Stomach smooth muscle (tissue), 2 donors: ENCODE data around the gene ANKRD29.
"Not testable (repeated sequence)": the region's sequence is repeated elsewhere in the genome, so short reads cannot be mapped to it uniquely, and the experiment has no call there.

Experiments used
- H3K27ac ChIP-seq: one replicate; pipeline ENCODE4 v1.7.0; 2013; ENCODE audit warnings: mild to moderate bottlenecking, low read length, inconsistent platforms
- H3K27me3 ChIP-seq, 2 donors: one replicate each; pipeline ENCODE4 v1.7.0; 2013; ENCODE audit warnings: low read length in 2 of 2; ENCODE audit not compliant: insufficient read depth in 2 of 2, control insufficient read depth in 1 of 2
- H3K36me3 ChIP-seq, 2 donors: one replicate each; pipeline ENCODE4 v1.7.0; 2013; ENCODE audit warnings: low read length in 2 of 2; ENCODE audit not compliant: control insufficient read depth in 2 of 2, insufficient read depth in 2 of 2
- H3K4me1 ChIP-seq: one replicate; pipeline ENCODE4 v1.7.0; 2013; ENCODE audit warnings: low read length; ENCODE audit not compliant: control insufficient read depth, insufficient read depth
- H3K4me3 ChIP-seq, 2 donors: one replicate each; pipeline ENCODE4 v1.7.0; 2013; ENCODE audit warnings: low read length in 2 of 2
- H3K9ac ChIP-seq, 2 donors: one replicate each; pipeline ENCODE4 v1.7.0; 2013; ENCODE audit warnings: low read length in 2 of 2, mild to moderate bottlenecking in 1 of 2
- H3K9me3 ChIP-seq, 2 donors: one replicate each; pipeline ENCODE4 v1.7.0; 2013; ENCODE audit warnings: low read length in 2 of 2; ENCODE audit not compliant: control insufficient read depth in 2 of 2
- donor health status: healthy.
- donor health status: Pancreatic carcinoma.

Gene ANKRD29

GRCh38 chr18:23641937-23642666 is 20.6 kb downstream of the ANKRD29 start:
- no peak overlapping the region for H3K9ac ChIP-seq
- no peak overlapping the region for H3K4me3 ChIP-seq

DNA sequence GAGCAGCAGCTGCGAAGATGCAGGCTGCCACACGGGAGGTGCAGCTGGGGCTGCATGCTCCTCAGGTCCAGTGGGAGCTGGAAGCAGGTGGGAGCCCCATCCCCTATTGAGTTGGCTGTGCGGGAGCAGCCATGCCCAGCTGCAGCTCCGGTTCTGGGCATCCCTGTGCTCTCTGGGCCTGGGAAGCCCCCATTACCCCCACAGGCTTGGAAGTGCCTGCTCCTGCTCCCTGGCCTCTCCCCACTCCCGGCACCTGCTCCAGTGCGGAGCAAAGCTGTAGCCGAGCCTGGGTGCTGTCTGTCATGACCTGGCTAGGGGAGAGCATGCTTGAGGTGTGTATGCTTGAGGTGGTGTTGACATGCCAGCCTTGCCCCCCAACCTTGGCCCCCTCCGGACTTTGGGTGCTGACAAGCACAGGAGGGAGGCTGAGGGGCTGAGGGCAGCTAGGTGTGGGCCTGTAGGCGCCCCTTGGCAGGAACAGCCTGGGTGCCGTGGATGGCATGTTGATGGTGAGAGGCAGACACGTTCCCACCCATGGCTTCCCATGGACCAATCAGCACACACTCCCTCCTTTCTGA is 21.5 kb downstream of the ANKRD29 start:
- no peaks in the 10 kb centered on the region for H3K9me3 ChIP-seq
- no peak overlapping the region for H3K4me3 ChIP-seq
- H3K27ac ChIP-seq, result no peak overlapping the region
- H3K9ac ChIP-seq, result no peak overlapping the region
- H3K4me1 ChIP-seq, result no peaks in the 10 kb centered on the region
- H3K36me3 ChIP-seq, result no peaks in the 10 kb centered on the region
- H3K27me3 ChIP-seq, result no peaks in the 10 kb centered on the region

More at GRCh38 chr18:23641937-23642666, 20.6 kb downstream of the ANKRD29 start:
- Histone ChIP-seq H3K36me3 (no peaks in the 10 kb centered on the region), H3K27me3 (no peaks in the 10 kb centered on the region), H3K27ac (no peak overlapping the region), H3K4me1 (no peaks in the 10 kb centered on the region), H3K9me3 (no peaks in the 10 kb centered on the region)

DNA sequence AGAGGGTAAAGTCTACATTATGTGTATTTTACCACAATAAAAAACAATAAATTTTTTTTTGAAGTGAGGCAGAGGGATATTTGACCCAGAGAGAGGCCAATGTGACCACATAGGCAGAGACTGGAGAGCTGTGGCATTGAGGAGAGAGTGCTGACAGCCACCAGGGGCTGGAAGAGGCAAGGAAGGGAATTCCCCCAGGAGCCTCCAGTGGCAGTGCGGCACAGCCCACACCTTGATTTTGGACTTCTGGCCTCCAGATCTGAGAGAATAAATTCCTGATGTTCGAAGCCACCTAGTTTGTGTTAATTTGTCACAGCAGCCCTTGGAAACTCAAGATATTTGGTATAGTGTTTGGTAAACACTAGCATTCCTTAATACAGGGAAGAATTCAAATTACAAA is 22.7 kb downstream of the ANKRD29 start:
- H3K9ac ChIP-seq, result no peak overlapping the region
- no peak overlapping the region for H3K4me3 ChIP-seq
- H3K36me3 ChIP-seq, result no peaks in the 10 kb centered on the region
- H3K27me3 ChIP-seq, result no peaks in the 10 kb centered on the region
- H3K9me3 ChIP-seq, result no peaks in the 10 kb centered on the region
- H3K27ac ChIP-seq, result no peak overlapping the region
- H3K4me1 ChIP-seq, result no peaks in the 10 kb centered on the region

GRCh38 chr18:23636433-23636832 is 26.3 kb downstream of the ANKRD29 start:
- H3K4me1 ChIP-seq, H3K27me3 ChIP-seq, H3K36me3 ChIP-seq, H3K9me3 ChIP-seq, H3K4me3 ChIP-seq, H3K27ac ChIP-seq, H3K9ac ChIP-seq: not testable (repeated sequence)

- no peak overlapping the region for H3K9ac ChIP-seq
- peaks cover 0 to 2% of the 10 kb centered on the region in 2 donors for H3K27me3 ChIP-seq
- no peaks in the 10 kb centered on the region for H3K4me1 ChIP-seq
Measured at GRCh38 chr18:23636071-23636399, 26.7 kb downstream of the ANKRD29 start.

DNA sequence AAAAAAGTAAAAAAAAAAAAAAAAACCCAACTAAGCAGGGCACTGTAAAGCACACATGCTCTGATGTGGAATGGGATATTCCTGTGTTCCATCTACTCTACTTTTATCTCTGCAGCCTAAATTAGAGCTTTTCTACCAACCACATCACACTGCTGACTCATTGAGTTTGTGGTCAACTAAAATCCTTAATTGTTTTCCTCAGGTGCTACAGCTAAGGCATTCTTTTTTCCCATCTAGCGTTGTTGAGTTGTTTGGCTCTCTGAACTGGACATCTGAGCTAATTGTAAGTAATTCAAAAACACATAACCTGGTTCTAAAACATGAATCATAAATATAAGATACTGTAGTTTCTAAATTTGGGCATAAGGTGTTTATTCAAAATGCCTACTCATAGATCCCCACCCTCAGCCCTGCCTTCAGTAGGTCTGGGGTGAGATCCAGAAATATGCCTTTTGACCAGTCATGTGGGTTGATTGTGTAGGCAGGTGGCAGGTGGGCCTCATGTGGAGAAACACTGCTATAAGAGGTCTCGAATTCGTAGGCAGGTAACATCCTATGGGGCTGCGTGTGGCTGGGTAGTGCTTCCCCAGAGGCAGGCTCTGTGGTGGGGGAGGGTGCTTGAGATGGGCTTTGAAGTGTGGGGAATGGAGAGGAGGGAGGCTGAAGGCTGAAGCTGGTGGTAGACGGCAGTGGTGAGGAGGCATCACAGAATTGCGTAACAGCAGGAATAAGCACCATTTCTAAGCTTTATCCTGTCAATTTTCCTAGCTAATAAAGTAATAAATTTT is 27.2 kb downstream of the ANKRD29 start:
- no peak overlapping the region for H3K4me3 ChIP-seq
- no peaks in the 10 kb centered on the region for H3K36me3 ChIP-seq
- H3K27ac ChIP-seq, result no peak overlapping the region
- H3K27me3 ChIP-seq, result peaks cover 0 to 2% of the 10 kb centered on the region in 2 donors
- no peak overlapping the region for H3K9ac ChIP-seq
- H3K9me3 ChIP-seq, result no peaks in the 10 kb centered on the region
- no peaks in the 10 kb centered on the region for H3K4me1 ChIP-seq

More at GRCh38 chr18:23636071-23636399, 26.7 kb downstream of the ANKRD29 start:
- Histone ChIP-seq H3K4me3 (no peak overlapping the region), H3K9me3 (no peaks in the 10 kb centered on the region), H3K36me3 (no peaks in the 10 kb centered on the region), H3K27ac (no peak overlapping the region)

DNA sequence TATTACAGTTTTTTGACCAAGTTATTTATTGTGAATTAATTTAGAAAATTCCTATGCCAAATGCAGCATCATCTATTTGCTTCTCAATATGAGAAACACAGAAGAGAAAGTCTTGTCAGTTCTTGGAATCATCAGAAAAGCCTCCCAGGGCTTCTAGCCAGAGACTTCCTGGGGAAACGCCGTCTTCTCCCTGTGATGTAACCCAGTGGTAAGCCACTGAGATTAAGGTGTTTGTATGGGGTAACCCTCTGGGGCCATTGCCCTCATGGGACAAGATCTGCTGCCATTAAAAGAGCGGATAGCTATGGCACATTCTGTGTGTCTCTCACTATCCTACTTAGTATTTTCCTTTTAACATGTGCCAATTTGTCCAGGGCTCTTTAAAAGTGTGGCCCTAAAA is 28.0 kb downstream of the ANKRD29 start:
- H3K4me3 ChIP-seq, result no peak overlapping the region
- no peak overlapping the region for H3K9ac ChIP-seq
- no peaks in the 10 kb centered on the region for H3K9me3 ChIP-seq
- H3K27me3 ChIP-seq, result peaks cover 0 to 2% of the 10 kb centered on the region in 2 donors
- H3K36me3 ChIP-seq, result no peaks in the 10 kb centered on the region
- H3K27ac ChIP-seq, result no peak overlapping the region
- H3K4me1 ChIP-seq, result no peaks in the 10 kb centered on the region

GRCh38 chr18:23632615-23633014 is 30.1 kb downstream of the ANKRD29 start:
- H3K36me3 ChIP-seq, result no peaks in the 10 kb centered on the region
- H3K4me3 ChIP-seq, result no peak overlapping the region
- no peaks in the 10 kb centered on the region for H3K9me3 ChIP-seq
- H3K27ac ChIP-seq, result no peak overlapping the region
- H3K27me3 ChIP-seq, result peaks cover 0 to 2% of the 10 kb centered on the region in 2 donors
- no peaks in the 10 kb centered on the region for H3K4me1 ChIP-seq
- no peak overlapping the region for H3K9ac ChIP-seq

DNA sequence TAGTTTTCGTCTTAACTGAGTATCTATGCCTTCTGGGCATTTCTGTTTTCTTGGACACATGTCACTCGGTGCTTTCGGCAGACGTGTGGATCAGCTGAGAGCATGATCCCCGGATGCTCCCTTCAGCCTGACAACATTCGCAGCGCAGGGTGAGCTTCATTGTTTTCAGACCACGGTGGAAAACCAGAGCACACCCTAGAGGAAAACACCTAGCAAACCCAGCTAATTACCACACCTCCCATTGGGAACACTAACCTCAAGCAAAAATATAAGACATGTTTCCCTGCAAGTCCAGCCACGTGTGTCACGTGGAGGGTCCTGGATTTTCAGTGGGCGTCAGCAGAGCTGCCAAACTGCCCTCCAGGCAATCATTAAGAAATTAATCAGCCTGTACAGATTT is 31.0 kb downstream of the ANKRD29 start:
- peaks cover 0 to 2% of the 10 kb centered on the region in 2 donors for H3K27me3 ChIP-seq
- no peaks in the 10 kb centered on the region for H3K36me3 ChIP-seq
- no peaks in the 10 kb centered on the region for H3K9me3 ChIP-seq
- no peak overlapping the region for H3K27ac ChIP-seq
- H3K4me1 ChIP-seq, result no peaks in the 10 kb centered on the region
- no peak overlapping the region for H3K4me3 ChIP-seq
- no peak overlapping the region for H3K9ac ChIP-seq

GRCh38 chr18:23631312-23631711 is 31.4 kb downstream of the ANKRD29 start:
- Histone ChIP-seq H3K4me1 (no peaks in the 10 kb centered on the region), H3K27me3 (peaks cover 0 to 2% of the 10 kb centered on the region in 2 donors)

More at GRCh38 chr18:23631312-23631711, 31.4 kb downstream of the ANKRD29 start:
- Histone ChIP-seq H3K27ac (no peak overlapping the region), H3K9me3 (no peaks in the 10 kb centered on the region), H3K36me3 (no peaks in the 10 kb centered on the region), H3K9ac (no peak overlapping the region), H3K4me3 (no peak overlapping the region)
